ENCODE measurements around the gene EPB41L1.

GRCh38 chr20:36275011-36275410, 120.5 kb downstream of the EPB41L1 start:
- TF ChIP-seq, protein P1, sequence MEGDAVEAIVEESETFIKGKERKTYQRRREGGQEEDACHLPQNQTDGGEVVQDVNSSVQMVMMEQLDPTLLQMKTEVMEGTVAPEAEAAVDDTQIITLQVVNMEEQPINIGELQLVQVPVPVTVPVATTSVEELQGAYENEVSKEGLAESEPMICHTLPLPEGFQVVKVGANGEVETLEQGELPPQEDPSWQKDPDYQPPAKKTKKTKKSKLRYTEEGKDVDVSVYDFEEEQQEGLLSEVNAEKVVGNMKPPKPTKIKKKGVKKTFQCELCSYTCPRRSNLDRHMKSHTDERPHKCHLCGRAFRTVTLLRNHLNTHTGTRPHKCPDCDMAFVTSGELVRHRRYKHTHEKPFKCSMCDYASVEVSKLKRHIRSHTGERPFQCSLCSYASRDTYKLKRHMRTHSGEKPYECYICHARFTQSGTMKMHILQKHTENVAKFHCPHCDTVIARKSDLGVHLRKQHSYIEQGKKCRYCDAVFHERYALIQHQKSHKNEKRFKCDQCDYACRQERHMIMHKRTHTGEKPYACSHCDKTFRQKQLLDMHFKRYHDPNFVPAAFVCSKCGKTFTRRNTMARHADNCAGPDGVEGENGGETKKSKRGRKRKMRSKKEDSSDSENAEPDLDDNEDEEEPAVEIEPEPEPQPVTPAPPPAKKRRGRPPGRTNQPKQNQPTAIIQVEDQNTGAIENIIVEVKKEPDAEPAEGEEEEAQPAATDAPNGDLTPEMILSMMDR (conservative IDR thresholded peaks at IDR 0.05), result no peak
- no peak for TF ChIP-seq ZFX (IDR thresholded peaks at IDR 0.05)
